Testis (tissue), 2 donors: ENCODE measurements around the gene IRF5.

ENCODE experiments used
- CTCF ChIP-seq, 3 experiments: fragments of 450-650 bp in 2 of 3; fragments of 200-600 bp in 1 of 3; sonication (generic) in 1 of 3; IDR thresholded peaks; one replicate each; pipeline ENCODE4 v1.5.1; 2016 to 2019; ENCODE audit warnings: antibody characterized with exemption in 3 of 3, mild to moderate bottlenecking in 2 of 3, moderate library complexity in 1 of 3
- POLR2A ChIP-seq: fragments of 450-650 bp; IDR thresholded peaks from one replicate; pipeline ENCODE4 v1.6.1; 2017; ENCODE audit warnings: antibody characterized with exemption, mild to moderate bottlenecking, moderate library complexity

- TF ChIP-seq CTCF (IDR thresholded peaks at IDR 0.05) (no peak), POLR2A (no peak)
Observed at GRCh38 chr7:128915841-128916642, 21.7 kb upstream of the IRF5 start.
